Endodermal cell (in vitro differentiated cells): ENCODE data around the gene POU4F2. TPM values are rescaled to one million over a fixed set of nuclear protein-coding genes. Genes with fewer than 3 reads are reported as not detected.

Experiments used
- DNase-seq: peaks from one replicate; pipeline ENCODE4 v3.0.0-alpha.2; 2017
- H3K27ac ChIP-seq: 2 replicates; pipeline ENCODE4 v1.5.1; 2013; ENCODE audit warnings: mild to moderate bottlenecking, low read depth, low read length, moderate library complexity
- H3K27me3 ChIP-seq: 2 replicates; pipeline ENCODE4 v1.6.1; 2013; ENCODE audit warnings: mild to moderate bottlenecking, low read length, moderate library complexity; ENCODE audit not compliant: insufficient read depth, control insufficient read depth, poor library complexity, severe bottlenecking
- H3K36me3 ChIP-seq: 2 replicates; pipeline ENCODE4 v1.7.0; 2013; ENCODE audit warnings: mild to moderate bottlenecking, low read length, moderate library complexity; ENCODE audit not compliant: control insufficient read depth, insufficient read depth
- H3K4me1 ChIP-seq: one replicate; pipeline ENCODE4 v1.7.0; 2013; ENCODE audit warnings: low read length; ENCODE audit not compliant: control insufficient read depth, insufficient read depth
- H3K4me3 ChIP-seq: 2 replicates; pipeline ENCODE4 v1.5.1; 2013; ENCODE audit warnings: mild to moderate bottlenecking, low read length, moderate library complexity
- H3K9ac ChIP-seq: 2 replicates; pipeline ENCODE4 v1.6.1; 2013; ENCODE audit warnings: mild to moderate bottlenecking, low read length, moderate library complexity; ENCODE audit not compliant: poor library complexity, severe bottlenecking; ENCODE audit errors: extremely low read depth
- H3K9me3 ChIP-seq: 2 replicates; pipeline ENCODE4 v1.6.1; 2013; ENCODE audit warnings: mild to moderate bottlenecking, low read length, moderate library complexity; ENCODE audit not compliant: control insufficient read depth
- H3K27ac Mint-ChIP-seq: 2 replicates; pipeline ENCODE4 v1.8.0; 2020; ENCODE audit warnings: mixed read lengths
- H3K27me3 Mint-ChIP-seq: 2 replicates; pipeline ENCODE4 v1.8.0; 2021; ENCODE audit warnings: mild to moderate bottlenecking, mixed read lengths; ENCODE audit not compliant: insufficient read depth
- H3K36me3 Mint-ChIP-seq: 2 replicates; pipeline ENCODE4 v1.8.0; 2020; ENCODE audit warnings: low read depth, mixed read lengths
- H3K4me1 Mint-ChIP-seq: 2 replicates; pipeline ENCODE4 v1.8.0; 2020; ENCODE audit warnings: mixed read lengths
- H3K4me3 Mint-ChIP-seq: 2 replicates; pipeline ENCODE4 v1.8.0; 2020; ENCODE audit warnings: mild to moderate bottlenecking, moderate library complexity, mixed read lengths
- H3K9me3 Mint-ChIP-seq: 2 replicates; pipeline ENCODE4 v1.8.0; 2020; ENCODE audit warnings: mild to moderate bottlenecking, mixed read lengths
- CTCF ChIP-seq: fragments of 200-600 bp; sonication (generic); conservative IDR thresholded peaks from 2 replicates; pipeline ENCODE4 v1.5.0; 2021; ENCODE audit warnings: antibody characterized with exemption, mild to moderate bottlenecking
- WGBS, 2 experiments: methylation state at CpG; one replicate each; pipeline versions ENCODE4 v1.1.5 to v1.1.7; 2013; ENCODE audit warnings: missing lambda C conversion rate in 2 of 2, mixed read lengths in 1 of 2; ENCODE audit not compliant: insufficient coverage in 1 of 2, insufficient read length in 1 of 2; 5-methylcytosine and 5-hydroxymethylcytosine counted together
- total RNA-seq, 2 donors: library from RNA; stranded (reverse); fragmentation: NEBNext Ultra II Directional in 1 of 2; extraction: Animal tissue kit (Norgen Biotek cat#: 25700) in 1 of 2; gene quantifications; 2 replicates in 1 of 2; 3 replicates in 1 of 2; pipeline ENCODE4 v1.2.1, GENCODE V29; 2021

The POU4F2 gene
- total RNA-seq, 2 donors from 2014 or later = not detected

GRCh38 chr4:146637621-146638332, 916 bp upstream of the POU4F2 start:
- H3K36me3 ChIP-seq = no peaks in the 10 kb centered on the region
- H3K4me3 ChIP-seq = peak overlapping the region; percentile 68
- H3K4me1 ChIP-seq = peaks cover 4% of the 10 kb centered on the region
- DNase-seq = no peak
- H3K4me1 Mint-ChIP-seq = peaks cover 10% of the 10 kb centered on the region
- no peak overlapping the region for H3K9ac ChIP-seq
- no peaks in the 10 kb centered on the region for H3K36me3 Mint-ChIP-seq
- 0 to 3% methylated on average over 12 to 35 of the region's 35 CpGs for WGBS, 2 experiments
- H3K27ac Mint-ChIP-seq = no peak overlapping the region
- H3K9me3 ChIP-seq = no peaks in the 10 kb centered on the region
- peaks cover 100% of the 10 kb centered on the region for H3K27me3 Mint-ChIP-seq
- H3K27me3 ChIP-seq = peaks cover 100% of the 10 kb centered on the region
- TF ChIP-seq CTCF = no peak
- H3K9me3 Mint-ChIP-seq = peaks cover 3% of the 10 kb centered on the region
- no peak overlapping the region for H3K27ac ChIP-seq
- peak overlapping the region; percentile 63 for H3K4me3 Mint-ChIP-seq

GRCh38 chr4:146638333-146638785, 334 bp upstream of the POU4F2 start:
- WGBS, 2 experiments = 1 to 3% methylated on average over 16 to 34 of the region's 34 CpGs
- H3K4me3 Mint-ChIP-seq = peak overlapping the region; percentile 63
- H3K4me1 ChIP-seq = peaks cover 4% of the 10 kb centered on the region
- H3K9me3 ChIP-seq = no peaks in the 10 kb centered on the region
- peaks cover 100% of the 10 kb centered on the region for H3K27me3 ChIP-seq
- peaks cover 100% of the 10 kb centered on the region for H3K27me3 Mint-ChIP-seq
- DNase-seq = peak; percentile 80
- H3K9me3 Mint-ChIP-seq = peaks cover 3% of the 10 kb centered on the region
- H3K36me3 Mint-ChIP-seq = no peaks in the 10 kb centered on the region
- H3K36me3 ChIP-seq = no peaks in the 10 kb centered on the region
- peaks cover 10% of the 10 kb centered on the region for H3K4me1 Mint-ChIP-seq
- H3K4me3 ChIP-seq = peak overlapping the region; percentile 68
- H3K9ac ChIP-seq = no peak overlapping the region
- no peak overlapping the region for H3K27ac Mint-ChIP-seq
- no peak overlapping the region for H3K27ac ChIP-seq
- TF ChIP-seq CTCF = no peak

- Histone ChIP-seq H3K4me1 (peaks cover 4% of the 10 kb centered on the region), H3K27me3 (peaks cover 100% of the 10 kb centered on the region), H3K9me3 (no peaks in the 10 kb centered on the region), H3K4me3 (no peak overlapping the region), H3K27ac (no peak overlapping the region), H3K36me3 (no peaks in the 10 kb centered on the region), H3K9ac (no peak overlapping the region)
- 0 to 3% methylated on average over 10 to 16 of the region's 20 CpGs for WGBS, 2 experiments
- TF ChIP-seq CTCF = no peak
- Mint-ChIP-seq H3K4me1 (peaks cover 10% of the 10 kb centered on the region), H3K27ac (no peak overlapping the region), H3K4me3 (peak overlapping the region; percentile 63), H3K27me3 (peaks cover 100% of the 10 kb centered on the region), H3K9me3 (peaks cover 3% of the 10 kb centered on the region), H3K36me3 (no peaks in the 10 kb centered on the region)
- no peak for DNase-seq
Observed at GRCh38 chr4:146639506-146639932, 826 bp downstream of the POU4F2 start.
